Testis (tissue), 2 donors: ENCODE results near the gene COL5A1.

ENCODE experiments used
- POLR2A ChIP-seq: fragments of 450-650 bp; IDR thresholded peaks from one replicate; pipeline ENCODE4 v1.6.1; 2017; ENCODE audit warnings: antibody characterized with exemption, mild to moderate bottlenecking, moderate library complexity
- TF ChIP-seq, protein P1 (sequence below), 3 experiments: fragments of 450-650 bp in 2 of 3; fragments of 200-600 bp in 1 of 3; sonication (generic) in 1 of 3; IDR thresholded peaks; one replicate each; pipeline ENCODE4 v1.5.1; 2016 to 2019; ENCODE audit warnings: antibody characterized with exemption in 3 of 3, mild to moderate bottlenecking in 2 of 3, moderate library complexity in 1 of 3

DNA sequence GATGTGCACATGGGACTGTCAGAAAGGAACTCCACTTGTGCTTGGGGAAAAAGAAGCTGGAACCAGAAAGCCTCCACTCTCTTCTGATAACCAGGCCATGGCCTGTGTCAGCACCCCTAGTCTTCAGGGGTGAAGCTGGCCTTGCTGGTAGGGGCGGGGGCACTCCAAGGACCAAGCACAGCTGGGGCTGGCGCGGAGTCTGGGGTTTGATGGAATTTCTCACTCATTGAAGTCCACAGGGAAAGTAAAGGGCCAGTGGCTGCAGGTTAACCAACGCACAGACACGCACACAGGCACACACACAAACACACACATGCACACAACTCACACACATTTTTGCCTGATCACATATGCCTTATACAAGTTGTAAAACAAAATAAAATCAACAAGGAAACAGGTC, 1.6 kb upstream of the COL5A1 start:
- no peak for TF ChIP-seq POLR2A
- TF ChIP-seq, protein P1, sequence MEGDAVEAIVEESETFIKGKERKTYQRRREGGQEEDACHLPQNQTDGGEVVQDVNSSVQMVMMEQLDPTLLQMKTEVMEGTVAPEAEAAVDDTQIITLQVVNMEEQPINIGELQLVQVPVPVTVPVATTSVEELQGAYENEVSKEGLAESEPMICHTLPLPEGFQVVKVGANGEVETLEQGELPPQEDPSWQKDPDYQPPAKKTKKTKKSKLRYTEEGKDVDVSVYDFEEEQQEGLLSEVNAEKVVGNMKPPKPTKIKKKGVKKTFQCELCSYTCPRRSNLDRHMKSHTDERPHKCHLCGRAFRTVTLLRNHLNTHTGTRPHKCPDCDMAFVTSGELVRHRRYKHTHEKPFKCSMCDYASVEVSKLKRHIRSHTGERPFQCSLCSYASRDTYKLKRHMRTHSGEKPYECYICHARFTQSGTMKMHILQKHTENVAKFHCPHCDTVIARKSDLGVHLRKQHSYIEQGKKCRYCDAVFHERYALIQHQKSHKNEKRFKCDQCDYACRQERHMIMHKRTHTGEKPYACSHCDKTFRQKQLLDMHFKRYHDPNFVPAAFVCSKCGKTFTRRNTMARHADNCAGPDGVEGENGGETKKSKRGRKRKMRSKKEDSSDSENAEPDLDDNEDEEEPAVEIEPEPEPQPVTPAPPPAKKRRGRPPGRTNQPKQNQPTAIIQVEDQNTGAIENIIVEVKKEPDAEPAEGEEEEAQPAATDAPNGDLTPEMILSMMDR (IDR thresholded peaks at IDR 0.05): no peak
